GM23338 (cell line): ENCODE results near the gene NDUFS6. TPM values are rescaled to one million over a fixed set of nuclear protein-coding genes. Genes with fewer than 3 reads are reported as not detected.

Experiments used
- ATAC-seq: fragments of 200-7000 bp; cut with Tn5 transposase; 3 replicates; pipeline ENCODE4 v1.9.1; 2020
- DNase-seq: peaks from one replicate; pipeline ENCODE4 v3.0.0-alpha.2; 2015; ENCODE audit warnings: low spot score
- H2AFZ ChIP-seq: fragments of 200-600 bp; sonication (generic); 2 replicates; pipeline ENCODE4 v1.8.0; 2016; ENCODE audit warnings: antibody characterized with exemption, mild to moderate bottlenecking, moderate library complexity
- H3F3A ChIP-seq: fragments of 200-600 bp; sonication (generic); replicated peaks from 2 replicates; pipeline ENCODE4 v1.8.0; 2017; ENCODE audit warnings: antibody characterized with exemption, mixed run types, low read depth
- H3K27ac ChIP-seq: fragments of 200-600 bp; sonication (generic); 2 replicates; pipeline ENCODE4 v1.6.1; 2016; ENCODE audit warnings: low read depth
- H3K27me3 ChIP-seq: fragments of 200-600 bp; sonication (generic); 2 replicates; pipeline ENCODE4 v1.8.0; 2016; ENCODE audit warnings: mild to moderate bottlenecking, mixed run types, moderate library complexity; ENCODE audit not compliant: insufficient read depth
- H3K36me3 ChIP-seq: fragments of 200-600 bp; sonication (generic); 2 replicates; pipeline ENCODE4 v1.8.0; 2016; ENCODE audit warnings: mild to moderate bottlenecking; ENCODE audit not compliant: insufficient read depth
- H3K4me1 ChIP-seq: fragments of 200-600 bp; sonication (generic); 2 replicates; pipeline ENCODE4 v1.8.0; 2016; ENCODE audit warnings: mild to moderate bottlenecking, moderate library complexity; ENCODE audit not compliant: insufficient read depth
- H3K4me2 ChIP-seq: fragments of 200-600 bp; sonication (generic); 2 replicates; pipeline ENCODE4 v1.7.1; 2017; ENCODE audit warnings: mixed run types
- H3K4me3 ChIP-seq: fragments of 200-600 bp; sonication (generic); 2 replicates; pipeline ENCODE4 v1.6.1; 2016; ENCODE audit warnings: mixed run types
- H3K79me2 ChIP-seq: fragments of 200-600 bp; sonication (generic); replicated peaks from 2 replicates; pipeline ENCODE4 v1.8.0; 2017; ENCODE audit warnings: mild to moderate bottlenecking; ENCODE audit not compliant: insufficient read depth
- H3K9me2 ChIP-seq: fragments of 200-600 bp; sonication (generic); 2 replicates; pipeline ENCODE4 v1.8.0; 2017; ENCODE audit not compliant: insufficient read depth
- H4K20me1 ChIP-seq: fragments of 200-600 bp; sonication (generic); replicated peaks from 2 replicates; pipeline ENCODE4 v1.8.0; 2017; ENCODE audit warnings: mild to moderate bottlenecking; ENCODE audit not compliant: insufficient read depth
- H3K27ac Mint-ChIP-seq: 2 replicates; pipeline ENCODE4 v1.8.0; 2020; ENCODE audit warnings: inconsistent platforms, mild to moderate bottlenecking, moderate library complexity, mixed read lengths
- H3K27me3 Mint-ChIP-seq: 3 replicates; pipeline ENCODE4 v1.8.0; 2022; ENCODE audit warnings: low read depth, mild to moderate bottlenecking, moderate library complexity, mixed read lengths, inconsistent platforms; ENCODE audit not compliant: insufficient read depth, poor library complexity
- H3K36me3 Mint-ChIP-seq: 3 replicates; pipeline ENCODE4 v1.8.0; 2021; ENCODE audit warnings: low read depth, mild to moderate bottlenecking, inconsistent platforms, moderate library complexity, mixed read lengths
- H3K4me1 Mint-ChIP-seq: 3 replicates; pipeline ENCODE4 v1.8.0; 2020; ENCODE audit warnings: mild to moderate bottlenecking, inconsistent platforms, mixed read lengths
- H3K4me3 Mint-ChIP-seq: 3 replicates; pipeline ENCODE4 v1.8.0; 2021; ENCODE audit warnings: moderate library complexity, mild to moderate bottlenecking, inconsistent platforms, mixed read lengths
- H3K9me3 Mint-ChIP-seq: 3 replicates; pipeline ENCODE4 v1.8.0; 2020; ENCODE audit warnings: moderate library complexity, mild to moderate bottlenecking, inconsistent platforms, mixed read lengths
- CREB1 ChIP-seq: fragments of 250-450 bp; sonication (Bioruptor Pico); IDR thresholded peaks from 2 replicates; pipeline ENCODE4 v1.5.0; 2020; ENCODE audit warnings: low read depth, mild to moderate bottlenecking, moderate library complexity
- CTCF ChIP-seq, 2 experiments: fragments of 200-600 bp in 1 of 2; sonication (generic) in 1 of 2; conservative IDR thresholded peaks; 2 replicates each; pipeline versions ENCODE4 v1.5.1 to v1.6.1; 2016 to 2017; ENCODE audit warnings: antibody characterized with exemption in 2 of 2, low read depth in 2 of 2, mild to moderate bottlenecking in 2 of 2, moderate library complexity in 1 of 2
- ETS1 ChIP-seq: IDR thresholded peaks from 2 replicates; pipeline ENCODE4 v1.6.1; 2016; ENCODE audit warnings: antibody characterized with exemption
- EZH2 ChIP-seq: fragments of 200-600 bp; sonication (generic); IDR thresholded peaks from one replicate; pipeline ENCODE4 v1.8.0; 2017; ENCODE audit warnings: antibody characterized with exemption, mild to moderate bottlenecking, low read depth; ENCODE audit not compliant: unreplicated experiment
- EZH2phosphoT487 ChIP-seq: fragments of 200-600 bp; sonication (generic); IDR thresholded peaks from one replicate; pipeline ENCODE4 v1.8.1; 2018; ENCODE audit warnings: antibody characterized with exemption; ENCODE audit not compliant: unreplicated experiment
- JUNB ChIP-seq: IDR thresholded peaks from one replicate; pipeline ENCODE4 v1.6.1; 2016; ENCODE audit warnings: antibody characterized with exemption; ENCODE audit not compliant: unreplicated experiment
- NANOG ChIP-seq: IDR thresholded peaks from 2 replicates; pipeline ENCODE4 v1.6.1; 2016; ENCODE audit warnings: antibody characterized with exemption, borderline replicate concordance
- POLR2AphosphoS5 ChIP-seq: IDR thresholded peaks from 2 replicates; pipeline ENCODE4 v1.6.1; 2016; ENCODE audit warnings: antibody characterized with exemption, low read depth
- REST ChIP-seq: IDR thresholded peaks from one replicate; pipeline ENCODE4 v1.6.1; 2018; ENCODE audit warnings: antibody characterized with exemption; ENCODE audit not compliant: unreplicated experiment
- STAT1 ChIP-seq: IDR thresholded peaks from one replicate; pipeline ENCODE4 v1.6.1; 2016; ENCODE audit warnings: antibody characterized with exemption; ENCODE audit not compliant: unreplicated experiment
- ZNF114 ChIP-seq: fragments of 250-450 bp; sonication (Bioruptor Pico); IDR thresholded peaks from 2 replicates; pipeline ENCODE4 v1.5.0; 2020; ENCODE audit warnings: mild to moderate bottlenecking, moderate library complexity
- ZNF331 ChIP-seq: fragments of 250-450 bp; sonication (Bioruptor Pico); IDR thresholded peaks from 2 replicates; pipeline ENCODE4 v1.5.0; 2020; ENCODE audit warnings: low read depth, mild to moderate bottlenecking, moderate library complexity
- ZNF462 ChIP-seq: fragments of 250-450 bp; sonication (Bioruptor Pico); IDR thresholded peaks from 2 replicates; pipeline ENCODE4 v1.5.0; 2020; ENCODE audit warnings: mild to moderate bottlenecking, moderate library complexity
- polyA plus RNA-seq: library from polyadenylated mRNA; unstranded; fragments of >200 nt; fragmentation: Nextera tagmentation; extraction: Ambion mirVana; gene quantifications from 2 replicates; pipeline ENCODE4 v1.2.1, GENCODE V29; 2016
- total RNA-seq: library from RNA; depleted of rRNA; stranded (reverse); fragments of >200 nt; shearing (Covaris generic); gene quantifications from 2 replicates; pipeline ENCODE4 v1.2.3, GENCODE V29; 2014

Gene NDUFS6
- total and polyA plus RNA-seq, 2 experiments from 2014 or later = 94.8 to 289 TPM

- DNase-seq (no peak), ATAC-seq (no peak)
- Histone ChIP-seq H3K9me2 (no peaks in the 10 kb centered on the region), H3K4me2 (no peak overlapping the region), H3K27ac (no peak overlapping the region), H3K4me1 (no peaks in the 10 kb centered on the region; the same call in 1 of the 2 replicates), H4K20me1 (peaks cover 15% of the 10 kb centered on the region), H3K79me2 (peaks cover 14% of the 10 kb centered on the region), H3K4me3 (no peak overlapping the region), H2AFZ (no peak overlapping the region), H3F3A (no peaks in the 10 kb centered on the region), H3K27me3 (no peaks in the 10 kb centered on the region), H3K36me3 (peaks cover 9% of the 10 kb centered on the region; the same call in 1 of the 2 replicates)
- H3K4me1 Mint-ChIP-seq = peaks cover 19% of the 10 kb centered on the region
- H3K36me3 Mint-ChIP-seq = peaks cover 48% of the 10 kb centered on the region
- peaks cover 14% of the 10 kb centered on the region for H3K27me3 Mint-ChIP-seq
- H3K4me3 Mint-ChIP-seq = no peak overlapping the region
- no peak for TF ChIP-seq REST
- TF ChIP-seq NANOG = no peak
- no peak for TF ChIP-seq EZH2
- no peak for TF ChIP-seq EZH2phosphoT487
- no peak for TF ChIP-seq ZNF114 (CRISPR knock-in tag)
- no peak for TF ChIP-seq ZNF331 (CRISPR knock-in tag)
- no peak for TF ChIP-seq JUNB
- no peak for TF ChIP-seq STAT1
- no peak for TF ChIP-seq ZNF462 (CRISPR knock-in tag)
- no peak for TF ChIP-seq CTCF (conservative IDR thresholded peaks at IDR 0.05; ENCODE audit: low read depth in 2 of 2)
- TF ChIP-seq CREB1 (CRISPR knock-in tag) = no peak
- TF ChIP-seq POLR2AphosphoS5 = no peak
- no peak for TF ChIP-seq ETS1
- no peaks in the 10 kb centered on the region for H3K9me3 Mint-ChIP-seq
- no peak overlapping the region for H3K27ac Mint-ChIP-seq
These were observed 22.3 kb downstream of the NDUFS6 start for GRCh38 chr5:1823381-1824034.
